Stimulated activated naive B cell treated with anti-CD40 and anti-IgM and Interleukin-4, amounts not matched to agents 10 μg/mL and 1 μg/mL and 100 μg/mL, for 72 hours (primary cell): ENCODE data around the gene HNRNPDL.
"Not testable (repeated sequence)": the region's sequence is repeated elsewhere in the genome, so short reads cannot be mapped to it uniquely, and the experiment has no call there.

Experiments used
- ATAC-seq, 2 donors: fragments of 150-1000 bp; cut with Tn5 transposase; replicated peaks; 2 replicates each; pipeline ENCODE4 v1.10.0; 2021; ENCODE audit warnings: moderate library complexity in 1 of 2
- DNase-seq: peaks from one replicate; pipeline ENCODE4 v3.0.0; 2021
- H3K27ac Mint-ChIP-seq: one replicate; pipeline ENCODE4 v1.8.0; 2022; ENCODE audit warnings: mild to moderate bottlenecking, mixed read lengths
- H3K27me3 Mint-ChIP-seq, 2 donors: one replicate each; pipeline ENCODE4 v1.8.0; 2022; ENCODE audit warnings: mixed read lengths in 2 of 2
- H3K36me3 Mint-ChIP-seq, 2 donors: one replicate each; pipeline ENCODE4 v1.8.0; 2022; ENCODE audit warnings: mixed read lengths in 2 of 2, mild to moderate bottlenecking in 1 of 2
- H3K4me1 Mint-ChIP-seq, 2 donors: one replicate each; pipeline ENCODE4 v1.8.0; 2022; ENCODE audit warnings: mixed read lengths in 2 of 2, mild to moderate bottlenecking in 1 of 2
- H3K4me3 Mint-ChIP-seq, 2 donors: one replicate each; pipeline ENCODE4 v1.8.0; 2022; ENCODE audit warnings: mild to moderate bottlenecking in 2 of 2, mixed read lengths in 2 of 2, moderate library complexity in 1 of 2
- H3K9me3 Mint-ChIP-seq, 2 donors: one replicate each; pipeline ENCODE4 v1.8.0; 2022; ENCODE audit warnings: mixed read lengths in 2 of 2, mild to moderate bottlenecking in 1 of 2

The HNRNPDL gene

GRCh38 chr4:82428526-82428968 is 1.7 kb downstream of the HNRNPDL start:
- Mint-ChIP-seq H3K27me3 (peaks cover 0 to 4% of the 10 kb centered on the region in 2 donors), H3K4me1 (peaks cover 31 to 54% of the 10 kb centered on the region in 2 donors), H3K9me3 (no peaks in the 10 kb centered on the region), H3K4me3 (peak overlapping the region; percentile 97 to 100), H3K27ac (peak overlapping the region; percentile 100), H3K36me3 (peaks cover 41 to 72% of the 10 kb centered on the region in 2 donors)
- ATAC-seq (no peak), DNase-seq (no peak)

GRCh38 chr4:82425478-82425877 is 4.8 kb downstream of the HNRNPDL start:
- no peak overlapping the region for H3K4me3 Mint-ChIP-seq
- peaks cover 56 to 74% of the 10 kb centered on the region in 2 donors for H3K36me3 Mint-ChIP-seq
- H3K4me1 Mint-ChIP-seq, result peaks cover 30 to 49% of the 10 kb centered on the region in 2 donors

GRCh38 chr4:82423245-82424054 is 6.8 kb downstream of the HNRNPDL start:
- Mint-ChIP-seq H3K27me3 (no peaks in the 10 kb centered on the region), H3K4me1 (peaks cover 26 to 48% of the 10 kb centered on the region in 2 donors), H3K27ac (peak overlapping the region; percentile 31), H3K36me3 (peaks cover 44 to 61% of the 10 kb centered on the region in 2 donors), H3K4me3 (no peak overlapping the region), H3K9me3 (no peaks in the 10 kb centered on the region)
- DNase-seq (no peak), ATAC-seq (peak in 1 of 2 donors; percentile 31)

More at GRCh38 chr4:82425478-82425877, 4.8 kb downstream of the HNRNPDL start:
- Mint-ChIP-seq H3K27ac (no peak overlapping the region), H3K9me3 (no peaks in the 10 kb centered on the region), H3K27me3 (peaks cover 0 to 4% of the 10 kb centered on the region in 2 donors)
- DNase-seq (no peak), ATAC-seq (no peak)

DNA sequence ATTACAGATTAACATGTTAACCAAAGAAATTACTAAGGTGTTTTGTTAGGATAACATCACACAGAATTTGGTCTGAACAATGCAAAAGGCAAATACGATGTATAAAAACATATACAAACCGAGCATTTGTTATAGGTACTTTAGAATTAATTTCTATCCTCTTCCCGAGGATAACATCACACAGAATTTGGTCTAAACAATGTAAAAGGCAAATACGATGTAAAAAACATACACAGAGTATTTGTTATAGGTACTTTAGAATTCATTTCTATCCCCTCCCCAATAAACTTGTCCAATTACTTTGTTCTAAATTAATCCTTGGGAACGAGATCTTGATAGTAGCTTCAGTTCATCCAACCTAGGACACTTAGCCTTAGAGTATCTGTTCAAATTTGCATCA is 7.6 kb downstream of the HNRNPDL start:
- peaks cover 36 to 53% of the 10 kb centered on the region in 2 donors for H3K36me3 Mint-ChIP-seq
- peaks cover 25 to 40% of the 10 kb centered on the region in 2 donors for H3K4me1 Mint-ChIP-seq
- H3K4me3 Mint-ChIP-seq, result no peak overlapping the region
- DNase-seq (no peak), ATAC-seq (no peak)
- H3K27ac Mint-ChIP-seq, result no peak overlapping the region
- H3K27me3 Mint-ChIP-seq, result no peaks in the 10 kb centered on the region
- no peaks in the 10 kb centered on the region for H3K9me3 Mint-ChIP-seq

- peaks cover 31 to 47% of the 10 kb centered on the region in 2 donors for H3K36me3 Mint-ChIP-seq
- H3K4me1 Mint-ChIP-seq, result peaks cover 24 to 33% of the 10 kb centered on the region in 2 donors
- no peak for DNase-seq
- no peak overlapping the region for H3K4me3 Mint-ChIP-seq
- H3K27ac Mint-ChIP-seq, result no peak overlapping the region
- no peaks in the 10 kb centered on the region for H3K27me3 Mint-ChIP-seq
- no peaks in the 10 kb centered on the region for H3K9me3 Mint-ChIP-seq
- ATAC-seq, result peak in 1 of 2 donors; percentile 46
Measured at GRCh38 chr4:82421796-82422560, 8.3 kb downstream of the HNRNPDL start.

DNA sequence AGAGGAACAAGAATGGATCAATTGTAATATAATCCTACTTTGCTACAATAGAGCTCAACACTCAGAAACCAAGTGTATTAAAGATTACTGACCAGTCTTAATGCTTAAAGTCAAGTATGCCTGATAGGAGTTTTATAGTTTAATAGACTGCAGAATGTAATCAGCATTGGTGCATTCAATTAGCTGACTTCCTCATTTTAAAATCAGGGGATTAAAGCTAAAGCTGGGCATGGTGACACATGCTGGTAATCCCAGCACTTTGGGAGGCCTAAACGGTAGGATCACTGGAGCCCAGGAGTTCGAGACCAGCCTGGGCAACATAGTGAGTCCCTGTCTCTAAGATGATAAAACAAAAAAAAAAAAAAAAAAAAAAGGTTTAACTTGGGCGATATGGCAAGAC is 10.8 kb downstream of the HNRNPDL start:
- Mint-ChIP-seq H3K36me3 (peaks cover 21 to 25% of the 10 kb centered on the region in 2 donors), H3K27ac (no peak overlapping the region), H3K4me3 (no peak overlapping the region), H3K9me3 (no peaks in the 10 kb centered on the region), H3K4me1 (peaks cover 25 to 26% of the 10 kb centered on the region in 2 donors), H3K27me3 (no peaks in the 10 kb centered on the region)
- no peak for ATAC-seq
- DNase-seq, result no peak

GRCh38 chr4:82415922-82416365 is 14.3 kb downstream of the HNRNPDL start:
- Mint-ChIP-seq H3K27me3 (no peaks in the 10 kb centered on the region), H3K4me3 (peak overlapping the region; percentile 53 to 69), H3K9me3 (no peaks in the 10 kb centered on the region)

DNA sequence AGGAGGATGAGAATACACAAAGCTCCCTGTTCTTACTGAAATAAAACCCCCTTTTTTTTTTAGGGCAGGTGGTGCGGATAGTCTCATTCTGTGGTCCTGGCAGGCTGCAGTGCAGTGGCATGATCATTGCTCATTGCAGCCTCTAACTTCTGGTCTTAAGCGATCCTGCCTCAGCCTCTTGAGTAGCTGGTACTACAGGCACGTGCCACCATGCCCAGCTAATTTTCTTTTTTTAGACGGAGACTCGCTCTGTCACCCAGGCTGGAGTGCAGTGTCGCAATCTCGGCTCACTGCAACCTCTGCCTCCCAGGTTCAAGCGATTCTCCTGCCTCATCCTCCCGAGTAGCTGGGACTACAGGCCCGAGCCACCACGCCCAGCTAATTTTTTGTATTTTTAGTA is 15.2 kb downstream of the HNRNPDL start:
- not testable (repeated sequence) for DNase-seq, H3K27me3 Mint-ChIP-seq, H3K9me3 Mint-ChIP-seq, H3K36me3 Mint-ChIP-seq, ATAC-seq, H3K4me3 Mint-ChIP-seq, H3K27ac Mint-ChIP-seq
- peaks cover 12% of the 10 kb centered on the region in 2 donors for H3K4me1 Mint-ChIP-seq

More at GRCh38 chr4:82415922-82416365, 14.3 kb downstream of the HNRNPDL start:
- peaks cover 12 to 15% of the 10 kb centered on the region in 2 donors for H3K4me1 Mint-ChIP-seq
- DNase-seq (no peak), ATAC-seq (peak; percentile 66 to 81)
- H3K36me3 Mint-ChIP-seq, result no peaks in the 10 kb centered on the region
- H3K27ac Mint-ChIP-seq, result peak overlapping the region; percentile 22

DNA sequence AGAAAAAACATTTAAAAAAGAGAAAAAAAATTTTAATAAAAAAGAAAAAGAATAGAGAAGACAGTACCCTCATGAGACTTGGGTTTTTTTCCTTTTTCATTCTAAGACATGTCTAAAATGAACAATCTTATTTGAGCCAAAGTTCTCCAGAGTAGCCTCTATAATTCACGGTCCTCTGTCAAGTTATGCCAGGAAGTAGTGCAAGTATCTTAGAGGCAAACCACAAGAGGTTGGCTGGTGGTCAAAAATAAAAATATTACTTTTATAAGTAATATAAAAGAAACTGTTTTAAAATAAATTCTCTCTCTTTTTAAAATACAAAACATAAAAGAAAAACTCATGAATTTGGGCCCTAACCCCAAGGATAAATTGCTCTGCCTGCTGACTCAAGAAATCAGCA is 26.5 kb downstream of the HNRNPDL start:
- H3K9me3 Mint-ChIP-seq, result no peaks in the 10 kb centered on the region
- no peaks in the 10 kb centered on the region for H3K27me3 Mint-ChIP-seq
- no peak overlapping the region for H3K27ac Mint-ChIP-seq
- peaks cover under 1 to 3% of the 10 kb centered on the region in 2 donors for H3K4me1 Mint-ChIP-seq
- DNase-seq (no peak), ATAC-seq (no peak)
- H3K36me3 Mint-ChIP-seq, result no peaks in the 10 kb centered on the region
- H3K4me3 Mint-ChIP-seq, result no peak overlapping the region

DNA sequence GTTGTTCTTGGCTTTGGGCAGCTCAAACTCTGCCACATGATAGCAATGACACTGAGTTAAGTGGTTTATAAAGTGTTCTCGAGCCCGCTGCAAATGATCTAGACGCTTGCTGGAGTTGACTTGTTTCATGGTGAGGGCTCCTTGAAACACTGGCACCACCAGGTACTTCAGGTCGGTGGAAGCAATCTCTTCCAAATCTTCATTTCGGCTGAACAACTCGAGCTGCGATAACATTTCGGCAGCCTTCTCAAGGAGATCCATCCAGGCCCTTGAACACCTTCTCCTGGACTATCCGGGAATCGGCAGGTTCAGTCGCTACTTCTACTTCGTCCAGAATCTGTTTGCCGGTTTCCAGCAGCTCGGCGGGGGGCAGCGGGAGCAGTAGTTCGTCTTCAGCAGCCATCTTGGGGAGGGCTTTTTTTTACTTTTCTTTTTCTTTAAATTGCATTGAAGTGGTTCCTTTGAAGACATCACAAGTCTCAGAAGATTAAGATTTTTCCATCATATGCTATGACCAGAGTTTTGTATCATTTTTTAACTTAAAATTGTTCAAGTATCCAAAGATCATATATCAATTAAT is 28.0 kb downstream of the HNRNPDL start:
- H3K27ac Mint-ChIP-seq, result no peak overlapping the region
- DNase-seq, result no peak
- H3K4me1 Mint-ChIP-seq, result peaks cover 8 to 11% of the 10 kb centered on the region in 2 donors
- no peaks in the 10 kb centered on the region for H3K36me3 Mint-ChIP-seq
- H3K9me3 Mint-ChIP-seq, result no peaks in the 10 kb centered on the region
- no peaks in the 10 kb centered on the region for H3K27me3 Mint-ChIP-seq
- no peak overlapping the region for H3K4me3 Mint-ChIP-seq
- ATAC-seq, result no peak

DNA sequence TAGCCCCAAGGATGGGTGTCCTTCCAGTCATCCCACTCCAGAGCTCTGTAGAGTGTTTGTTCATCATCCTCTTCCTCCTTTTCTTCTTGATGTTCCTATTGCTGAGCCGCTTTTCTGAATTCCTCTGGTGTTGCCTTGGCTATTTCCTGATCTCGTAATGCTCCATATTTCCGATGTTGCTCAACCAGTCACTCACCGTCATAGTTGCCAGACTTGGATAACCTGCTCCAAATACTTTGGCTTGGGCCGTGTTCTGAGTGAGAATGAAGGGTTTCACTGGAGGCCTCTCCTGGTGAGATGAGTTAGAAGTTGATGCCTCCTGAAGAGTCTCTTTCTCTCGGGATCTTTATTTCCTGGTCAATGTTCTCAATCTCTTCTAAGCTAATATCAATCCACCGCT is 28.7 kb downstream of the HNRNPDL start:
- Mint-ChIP-seq H3K36me3 (no peaks in the 10 kb centered on the region), H3K4me1 (peaks cover 8 to 11% of the 10 kb centered on the region in 2 donors), H3K4me3 (no peak overlapping the region), H3K27ac (no peak overlapping the region), H3K9me3 (no peaks in the 10 kb centered on the region), H3K27me3 (no peaks in the 10 kb centered on the region)
- DNase-seq, result no peak
- no peak for ATAC-seq

DNA sequence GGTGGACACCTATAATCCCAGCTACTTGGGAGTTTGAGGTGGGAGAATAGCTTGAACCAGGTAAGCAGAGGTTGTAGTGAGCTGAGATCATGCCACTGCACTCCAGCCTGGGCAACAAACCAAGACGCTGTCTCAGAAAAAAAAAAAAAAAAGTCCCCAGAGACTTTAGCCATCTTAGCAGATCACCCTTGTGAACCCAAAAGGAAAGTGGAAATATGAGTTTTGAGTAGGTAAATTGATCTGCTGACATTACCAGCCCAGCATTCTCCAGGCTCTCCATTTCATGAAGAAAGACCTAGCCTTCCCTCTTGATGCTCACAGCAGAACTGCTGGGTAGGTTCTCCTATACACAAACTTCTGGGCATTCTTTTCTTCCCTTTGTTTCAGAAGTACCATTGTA is 32.0 kb downstream of the HNRNPDL start:
- ATAC-seq, result peak in 1 of 2 donors; percentile 71

GRCh38 chr4:82397527-82397926 is 32.7 kb downstream of the HNRNPDL start:
- peaks cover 0 to 1% of the 10 kb centered on the region in 2 donors for H3K36me3 Mint-ChIP-seq
- no peak for DNase-seq
- no peaks in the 10 kb centered on the region for H3K9me3 Mint-ChIP-seq
- H3K4me1 Mint-ChIP-seq, result peaks cover 8 to 11% of the 10 kb centered on the region in 2 donors
- H3K4me3 Mint-ChIP-seq, result no peak overlapping the region
- H3K27ac Mint-ChIP-seq, result no peak overlapping the region
- H3K27me3 Mint-ChIP-seq, result no peaks in the 10 kb centered on the region
- ATAC-seq, result no peak

More for the DNA sequence above, 32.0 kb downstream of the HNRNPDL start:
- H3K4me3 Mint-ChIP-seq, result no peak overlapping the region
- H3K27me3 Mint-ChIP-seq, result no peaks in the 10 kb centered on the region
- H3K27ac Mint-ChIP-seq, result no peak overlapping the region
- H3K4me1 Mint-ChIP-seq, result peaks cover 8 to 11% of the 10 kb centered on the region in 2 donors
- no peak for DNase-seq
- peaks cover 0 to 1% of the 10 kb centered on the region in 2 donors for H3K36me3 Mint-ChIP-seq
- H3K9me3 Mint-ChIP-seq, result no peaks in the 10 kb centered on the region

- ATAC-seq (no peak), DNase-seq (no peak)
- Mint-ChIP-seq H3K4me3 (no peak overlapping the region), H3K4me1 (peaks cover 8 to 11% of the 10 kb centered on the region in 2 donors), H3K27me3 (no peaks in the 10 kb centered on the region), H3K9me3 (no peaks in the 10 kb centered on the region), H3K27ac (no peak overlapping the region), H3K36me3 (peaks cover 0 to 1% of the 10 kb centered on the region in 2 donors)
Measured at GRCh38 chr4:82394896-82395295, 35.4 kb downstream of the HNRNPDL start.
